Neural crest cell (in vitro differentiated cells): ENCODE results near the gene DIP2C. TPM values are rescaled to one million over a fixed set of nuclear protein-coding genes. Genes with fewer than 3 reads are reported as not detected.

Experiments used
- DNase-seq: peaks from one replicate; pipeline ENCODE4 v3.0.0; 2021; ENCODE audit warnings: low read depth, mixed read lengths, low spot score
- H3K27ac Mint-ChIP-seq: one replicate; pipeline ENCODE4 v1.8.0; 2021; ENCODE audit warnings: mild to moderate bottlenecking, mixed read lengths; ENCODE audit not compliant: unreplicated experiment
- H3K27me3 Mint-ChIP-seq: 2 replicates; pipeline ENCODE4 v1.8.0; 2021; ENCODE audit warnings: low read depth, mild to moderate bottlenecking, mixed read lengths
- H3K36me3 Mint-ChIP-seq: 2 replicates; pipeline ENCODE4 v1.8.0; 2021; ENCODE audit warnings: low read depth, mild to moderate bottlenecking, mixed read lengths
- H3K4me1 Mint-ChIP-seq: 2 replicates; pipeline ENCODE4 v1.8.0; 2021; ENCODE audit warnings: mixed read lengths
- H3K4me3 Mint-ChIP-seq: one replicate; pipeline ENCODE4 v1.8.0; 2021; ENCODE audit warnings: mild to moderate bottlenecking, mixed read lengths
- H3K9me3 Mint-ChIP-seq: 2 replicates; pipeline ENCODE4 v1.8.0; 2021; ENCODE audit warnings: mixed read lengths
- total RNA-seq: library from RNA; stranded (reverse); gene quantifications from 2 replicates; pipeline ENCODE4 v1.2.1, GENCODE V29; 2021
- TF ChIP-seq, protein P1 (sequence below): fragments of 200-600 bp; sonication (generic); conservative IDR thresholded peaks from 2 replicates; pipeline ENCODE4 v1.5.0; 2021; ENCODE audit warnings: antibody characterized with exemption, mild to moderate bottlenecking

Gene DIP2C
- total RNA-seq, 1 donor from 2014 or later = 21.7 TPM

DNA sequence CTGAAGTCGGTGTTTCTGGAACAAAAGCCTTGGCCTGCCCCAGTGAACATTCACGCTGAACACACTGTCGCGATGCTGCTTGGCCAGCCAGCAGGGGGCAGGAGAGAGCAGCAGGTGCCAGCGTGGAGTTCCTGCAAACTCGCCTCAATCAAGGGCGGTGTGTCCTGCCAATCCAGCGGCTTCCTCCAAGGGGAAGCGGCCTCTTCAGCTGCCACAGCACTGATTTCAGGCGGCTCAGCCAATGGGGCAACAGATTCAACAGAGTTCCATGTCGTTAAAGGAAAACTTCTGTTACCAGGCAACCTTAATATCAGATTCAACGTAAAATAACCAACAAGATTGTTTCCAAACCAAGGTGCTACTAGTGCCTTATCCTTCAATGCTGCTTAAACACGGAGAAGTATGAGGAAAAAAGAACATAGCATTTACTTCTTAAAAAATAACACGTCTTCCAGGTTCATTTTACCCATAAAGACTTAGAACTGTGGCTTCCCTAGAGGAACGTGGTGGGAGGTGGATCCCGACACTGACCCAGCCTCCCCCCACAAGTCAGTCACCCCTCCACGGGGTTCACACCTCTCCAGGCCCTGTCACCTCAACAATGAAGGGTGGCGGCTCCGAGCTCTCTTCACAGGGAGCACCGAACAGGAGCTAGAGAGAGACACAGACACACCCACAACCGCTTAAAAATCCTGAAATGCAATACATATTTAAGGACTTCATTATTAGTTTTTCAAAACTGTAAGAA lies 178.2 kb downstream of the DIP2C start:
- Mint-ChIP-seq H3K4me1 (peaks cover 40% of the 10 kb centered on the region), H3K4me3 (no peak overlapping the region), H3K9me3 (no peaks in the 10 kb centered on the region), H3K27ac (peak overlapping the region; percentile 70), H3K36me3 (no peaks in the 10 kb centered on the region), H3K27me3 (no peaks in the 10 kb centered on the region)
- peak; percentile 98 for DNase-seq
- TF ChIP-seq, protein P1, sequence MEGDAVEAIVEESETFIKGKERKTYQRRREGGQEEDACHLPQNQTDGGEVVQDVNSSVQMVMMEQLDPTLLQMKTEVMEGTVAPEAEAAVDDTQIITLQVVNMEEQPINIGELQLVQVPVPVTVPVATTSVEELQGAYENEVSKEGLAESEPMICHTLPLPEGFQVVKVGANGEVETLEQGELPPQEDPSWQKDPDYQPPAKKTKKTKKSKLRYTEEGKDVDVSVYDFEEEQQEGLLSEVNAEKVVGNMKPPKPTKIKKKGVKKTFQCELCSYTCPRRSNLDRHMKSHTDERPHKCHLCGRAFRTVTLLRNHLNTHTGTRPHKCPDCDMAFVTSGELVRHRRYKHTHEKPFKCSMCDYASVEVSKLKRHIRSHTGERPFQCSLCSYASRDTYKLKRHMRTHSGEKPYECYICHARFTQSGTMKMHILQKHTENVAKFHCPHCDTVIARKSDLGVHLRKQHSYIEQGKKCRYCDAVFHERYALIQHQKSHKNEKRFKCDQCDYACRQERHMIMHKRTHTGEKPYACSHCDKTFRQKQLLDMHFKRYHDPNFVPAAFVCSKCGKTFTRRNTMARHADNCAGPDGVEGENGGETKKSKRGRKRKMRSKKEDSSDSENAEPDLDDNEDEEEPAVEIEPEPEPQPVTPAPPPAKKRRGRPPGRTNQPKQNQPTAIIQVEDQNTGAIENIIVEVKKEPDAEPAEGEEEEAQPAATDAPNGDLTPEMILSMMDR = peak; percentile 99

DNA sequence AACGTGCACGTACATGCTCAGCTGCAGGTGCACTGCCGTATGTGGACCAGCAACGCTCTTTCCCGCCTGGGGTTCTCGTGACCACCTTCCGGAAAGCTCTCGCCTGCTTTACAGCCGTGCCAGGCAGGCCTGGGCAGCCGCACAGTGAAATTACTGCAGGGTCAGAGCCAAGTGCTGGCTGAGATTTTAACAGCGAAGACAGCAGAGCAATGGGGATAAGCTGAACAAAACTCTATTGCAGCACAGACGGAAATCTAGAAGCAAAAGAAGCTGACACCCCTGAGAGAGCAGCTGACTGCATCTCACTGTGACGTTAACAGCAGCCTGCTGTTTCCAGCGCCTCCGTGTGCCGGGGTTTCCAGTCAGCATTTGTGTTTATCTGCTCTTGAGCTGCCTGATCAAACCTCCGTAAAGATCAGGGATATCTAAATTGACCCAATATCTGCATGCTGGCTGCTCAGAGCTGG lies 179.0 kb downstream of the DIP2C start:
- no peak for DNase-seq
- H3K27me3 Mint-ChIP-seq = no peaks in the 10 kb centered on the region
- H3K36me3 Mint-ChIP-seq = no peaks in the 10 kb centered on the region
- peak overlapping the region; percentile 70 for H3K27ac Mint-ChIP-seq
- TF ChIP-seq, protein P1 = no peak
- H3K4me3 Mint-ChIP-seq = no peak overlapping the region
- H3K4me1 Mint-ChIP-seq = peaks cover 34% of the 10 kb centered on the region
- H3K9me3 Mint-ChIP-seq = no peaks in the 10 kb centered on the region

DNA sequence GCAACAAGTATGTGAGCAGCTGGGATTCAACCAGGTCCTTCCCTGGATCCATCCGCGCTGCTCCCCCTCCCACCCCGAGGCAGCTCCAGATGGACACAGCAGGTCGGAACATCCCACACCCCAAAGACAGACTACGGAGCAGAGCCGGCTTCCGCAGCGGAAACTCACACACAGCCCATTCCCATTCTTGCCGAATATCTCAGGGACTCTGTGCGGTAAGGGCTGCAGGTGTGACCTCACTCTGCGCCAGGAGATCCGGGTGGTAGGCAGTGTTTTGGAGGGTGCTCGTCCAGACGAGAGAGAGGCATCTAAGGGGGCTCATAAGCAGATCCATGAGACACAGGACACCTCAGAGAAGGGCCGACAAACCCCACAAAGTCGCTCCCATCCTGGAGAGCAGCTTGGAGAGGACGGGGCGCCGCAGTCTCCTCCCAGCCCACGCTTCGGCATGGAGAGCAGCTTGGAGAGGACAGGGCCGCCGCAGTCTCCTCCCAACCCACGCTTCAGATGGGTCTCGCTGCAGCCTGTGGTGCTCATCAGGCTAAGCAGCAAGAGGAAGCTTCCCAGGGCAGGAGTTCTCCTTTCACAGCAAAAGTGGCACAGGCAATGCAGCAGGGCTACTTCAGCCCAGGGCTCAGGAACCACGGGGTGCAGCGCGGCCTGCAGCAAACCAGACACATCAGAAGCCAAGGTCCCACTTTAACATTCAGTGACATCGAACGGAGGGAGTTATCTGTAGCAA lies 179.9 kb downstream of the DIP2C start:
- Mint-ChIP-seq H3K36me3 (no peaks in the 10 kb centered on the region), H3K9me3 (no peaks in the 10 kb centered on the region), H3K27me3 (no peaks in the 10 kb centered on the region), H3K27ac (peak overlapping the region; percentile 88), H3K4me3 (no peak overlapping the region), H3K4me1 (peaks cover 34% of the 10 kb centered on the region)
- no peak for DNase-seq
- TF ChIP-seq, protein P1 = no peak

DNA sequence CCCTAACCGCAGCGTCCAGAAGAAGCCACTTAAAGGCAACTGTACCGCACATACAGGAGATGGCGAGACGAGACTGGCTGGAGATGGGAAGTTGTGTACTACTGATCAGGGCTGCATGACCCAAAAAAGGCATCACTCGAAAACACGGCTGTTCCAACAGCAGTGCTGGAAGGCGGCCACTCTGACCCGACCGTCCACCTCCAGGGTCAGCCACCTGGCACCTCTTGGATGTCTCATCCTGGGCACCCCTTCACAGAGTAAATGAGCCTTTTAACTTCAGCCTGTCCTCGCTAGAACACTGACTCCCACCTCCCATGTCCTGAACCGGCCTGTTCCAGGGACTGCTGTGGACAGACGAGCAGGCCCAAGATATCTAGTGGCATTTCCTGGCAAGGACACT lies 180.7 kb downstream of the DIP2C start:
- no peaks in the 10 kb centered on the region for H3K36me3 Mint-ChIP-seq
- no peaks in the 10 kb centered on the region for H3K27me3 Mint-ChIP-seq
- peaks cover 36% of the 10 kb centered on the region for H3K4me1 Mint-ChIP-seq
- H3K27ac Mint-ChIP-seq = no peak overlapping the region
- H3K4me3 Mint-ChIP-seq = no peak overlapping the region
- H3K9me3 Mint-ChIP-seq = no peaks in the 10 kb centered on the region
- DNase-seq = no peak
- TF ChIP-seq, protein P1 = no peak

DNA sequence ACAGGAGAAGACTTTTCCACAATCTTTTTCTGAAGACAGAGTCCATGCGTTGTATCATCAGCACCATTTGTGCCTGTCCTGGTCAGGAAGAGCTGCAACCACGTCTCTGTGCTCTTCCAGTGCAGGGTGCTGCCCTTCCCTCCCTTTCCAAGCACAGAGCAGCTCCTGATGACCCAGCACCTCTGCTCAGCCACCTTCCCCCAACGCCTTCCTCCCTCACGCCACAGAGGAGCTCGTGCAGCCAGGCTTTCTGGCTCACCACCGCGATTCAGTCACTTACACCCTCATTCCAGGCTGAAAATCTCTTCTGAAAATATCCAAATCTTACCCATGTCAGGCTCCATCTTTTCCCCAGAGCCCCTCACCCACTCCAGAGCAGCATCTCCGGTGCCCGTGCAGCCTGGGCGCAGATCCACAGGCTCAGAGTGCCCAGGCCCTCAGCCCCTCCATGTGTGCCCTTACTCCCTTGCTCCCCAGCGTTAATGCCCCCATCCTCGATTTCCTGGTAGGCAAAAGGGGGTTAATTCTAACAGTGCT lies 181.5 kb downstream of the DIP2C start:
- Mint-ChIP-seq H3K36me3 (no peaks in the 10 kb centered on the region), H3K4me3 (no peak overlapping the region), H3K4me1 (peaks cover 33% of the 10 kb centered on the region), H3K27me3 (no peaks in the 10 kb centered on the region), H3K9me3 (no peaks in the 10 kb centered on the region), H3K27ac (peak overlapping the region; percentile 15)
- TF ChIP-seq, protein P1 = no peak
- DNase-seq = no peak
